ENCODE results near the gene RGL3. TPM values are rescaled to one million over a fixed set of nuclear protein-coding genes. Genes with fewer than 3 reads are reported as not detected.

Gene RGL3
- total RNA-seq, 1 donor from 2014 or later = 63.2 TPM

DNA sequence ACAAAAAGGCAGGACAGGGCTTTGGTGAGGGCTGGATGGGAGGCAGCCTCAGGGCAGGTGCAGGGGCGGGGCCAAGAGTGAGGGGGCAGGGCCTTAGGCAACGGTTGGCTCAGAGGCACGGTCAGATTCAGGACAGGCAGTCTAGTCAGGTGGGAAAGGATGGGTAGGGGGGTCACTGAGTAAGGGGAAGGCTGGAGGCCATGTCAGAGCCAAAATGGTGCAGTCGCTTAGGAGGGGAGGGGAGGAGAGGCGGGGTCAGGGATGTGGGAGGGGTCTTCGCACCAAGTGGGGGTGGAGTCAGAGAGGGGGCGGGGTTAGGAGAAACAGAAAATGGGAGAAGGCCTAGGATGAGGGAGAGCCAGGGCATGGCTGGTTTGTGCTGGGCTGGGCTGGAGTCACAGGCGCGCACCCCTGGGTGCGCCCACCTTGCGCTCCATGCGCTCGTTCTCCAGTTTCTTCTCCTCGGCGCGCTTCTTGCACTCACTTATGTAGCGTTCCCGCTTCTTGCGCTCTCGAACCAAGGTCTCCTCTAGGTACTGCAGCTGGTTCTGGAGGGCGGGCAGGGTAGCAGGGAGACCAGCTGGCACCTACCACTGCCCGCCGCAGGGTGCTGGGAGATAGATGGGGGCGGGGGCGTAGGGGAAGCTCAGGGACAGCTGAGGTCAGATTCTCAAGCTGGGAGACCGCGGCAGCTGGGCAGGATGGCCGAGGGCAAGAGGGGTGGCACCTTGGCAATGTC, 6.8 kb upstream of the RGL3 start:
- Histone ChIP-seq H3K27ac (no peak overlapping the region), H3K27me3 (no peaks in the 10 kb centered on the region), H3K36me3 (no peaks in the 10 kb centered on the region), H3K9me3 (no peaks in the 10 kb centered on the region), H3K4me1 (peaks cover 7 to 14% of the 10 kb centered on the region in 2 donors), H3K4me3 (no peak overlapping the region)
- TF ChIP-seq, protein P1, sequence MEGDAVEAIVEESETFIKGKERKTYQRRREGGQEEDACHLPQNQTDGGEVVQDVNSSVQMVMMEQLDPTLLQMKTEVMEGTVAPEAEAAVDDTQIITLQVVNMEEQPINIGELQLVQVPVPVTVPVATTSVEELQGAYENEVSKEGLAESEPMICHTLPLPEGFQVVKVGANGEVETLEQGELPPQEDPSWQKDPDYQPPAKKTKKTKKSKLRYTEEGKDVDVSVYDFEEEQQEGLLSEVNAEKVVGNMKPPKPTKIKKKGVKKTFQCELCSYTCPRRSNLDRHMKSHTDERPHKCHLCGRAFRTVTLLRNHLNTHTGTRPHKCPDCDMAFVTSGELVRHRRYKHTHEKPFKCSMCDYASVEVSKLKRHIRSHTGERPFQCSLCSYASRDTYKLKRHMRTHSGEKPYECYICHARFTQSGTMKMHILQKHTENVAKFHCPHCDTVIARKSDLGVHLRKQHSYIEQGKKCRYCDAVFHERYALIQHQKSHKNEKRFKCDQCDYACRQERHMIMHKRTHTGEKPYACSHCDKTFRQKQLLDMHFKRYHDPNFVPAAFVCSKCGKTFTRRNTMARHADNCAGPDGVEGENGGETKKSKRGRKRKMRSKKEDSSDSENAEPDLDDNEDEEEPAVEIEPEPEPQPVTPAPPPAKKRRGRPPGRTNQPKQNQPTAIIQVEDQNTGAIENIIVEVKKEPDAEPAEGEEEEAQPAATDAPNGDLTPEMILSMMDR (IDR thresholded peaks at IDR 0.05) = no peak
- intact Hi-C loops (cut with DNase I) = no loop called here
- no peak for DNase-seq (ENCODE audit: low spot score in 2 of 2)

GRCh38 chr19:11423791-11424181, 4.7 kb upstream of the RGL3 start:
- H3K9me3 ChIP-seq = no peaks in the 10 kb centered on the region
- H3K27ac ChIP-seq = no peak overlapping the region
- TF ChIP-seq, protein P1 (IDR thresholded peaks at IDR 0.05) = no peak
- H3K27me3 ChIP-seq = no peaks in the 10 kb centered on the region
- no peak overlapping the region for H3K4me3 ChIP-seq
- H3K4me1 ChIP-seq = peaks cover 14 to 30% of the 10 kb centered on the region in 2 donors
- intact Hi-C loops (cut with DNase I) = no loop called here
- DNase-seq (ENCODE audit: low spot score in 2 of 2) = no peak
- no peaks in the 10 kb centered on the region for H3K36me3 ChIP-seq

GRCh38 chr19:11423164-11423790, 4.2 kb upstream of the RGL3 start:
- TF ChIP-seq, protein P1 (IDR thresholded peaks at IDR 0.05) = no peak
- H3K27ac ChIP-seq = peak overlapping the region in 1 of 2 donors; percentile 37
- peaks cover 14 to 35% of the 10 kb centered on the region in 2 donors for H3K4me1 ChIP-seq
- no peaks in the 10 kb centered on the region for H3K36me3 ChIP-seq
- H3K27me3 ChIP-seq = no peaks in the 10 kb centered on the region
- H3K4me3 ChIP-seq = no peak overlapping the region
- no peaks in the 10 kb centered on the region for H3K9me3 ChIP-seq
- intact Hi-C loops (cut with DNase I) = no loop called here
- DNase-seq (ENCODE audit: low spot score in 2 of 2) = no peak

DNA sequence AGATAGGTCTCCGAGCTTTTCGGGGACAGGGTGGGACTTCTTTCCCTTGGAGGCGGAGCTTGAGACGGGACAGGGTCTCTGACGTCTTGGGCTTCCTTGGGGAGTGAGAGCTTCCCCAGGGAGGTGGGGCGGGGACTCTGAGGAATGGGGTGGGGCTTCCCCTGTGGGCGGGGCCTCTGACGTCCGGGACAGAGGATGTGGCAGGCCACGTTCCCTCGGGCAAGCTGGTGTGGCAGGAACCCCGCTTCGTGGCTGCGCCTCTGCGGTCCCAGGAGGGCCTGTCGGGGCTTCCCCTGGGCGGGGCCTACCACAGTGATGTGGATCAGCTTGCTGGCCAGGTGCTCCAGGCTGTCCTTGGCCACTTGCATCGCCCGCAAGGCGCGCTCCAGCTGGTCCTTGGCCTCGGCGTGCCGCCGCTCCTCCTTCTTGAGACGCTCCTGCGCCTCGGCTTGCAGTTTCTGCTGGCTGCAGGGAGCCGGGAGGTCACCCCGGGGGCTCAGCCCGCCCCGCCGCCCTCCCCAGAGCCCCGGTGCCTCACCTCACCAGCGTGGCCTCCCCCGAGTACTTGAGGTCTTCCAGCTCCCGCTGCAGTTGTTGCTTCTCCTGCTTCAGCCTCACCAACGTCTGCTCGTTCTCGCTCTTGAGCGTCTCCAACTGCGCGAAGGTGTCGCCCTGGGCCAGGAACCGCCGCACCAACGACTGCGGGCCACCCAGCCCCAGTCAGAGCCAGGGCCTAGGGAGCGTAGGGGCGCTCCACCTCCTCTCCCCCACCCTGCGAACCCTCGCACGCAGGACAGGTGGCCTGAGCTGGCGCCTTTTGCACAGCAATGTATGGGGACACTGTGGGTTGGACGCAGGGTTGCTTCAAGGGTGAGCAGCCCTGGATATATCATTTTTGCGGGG, 3.3 kb upstream of the RGL3 start:
- TF ChIP-seq, protein P1 (IDR thresholded peaks at IDR 0.05) = no peak
- H3K4me3 ChIP-seq = peak overlapping the region; percentile 42 to 65
- peaks cover 14 to 35% of the 10 kb centered on the region in 2 donors for H3K4me1 ChIP-seq
- no peaks in the 10 kb centered on the region for H3K36me3 ChIP-seq
- intact Hi-C loops (cut with DNase I) = loop anchor here (1.0 kb wide), 1 partner anchor 13 kb away; the partner anchor contains the start of genes ODAD3 and PRKCSH
- no peaks in the 10 kb centered on the region for H3K9me3 ChIP-seq
- peak; percentile 77 to 90 for DNase-seq (ENCODE audit: low spot score in 2 of 2)
- no peaks in the 10 kb centered on the region for H3K27me3 ChIP-seq
- H3K27ac ChIP-seq = peak overlapping the region; percentile 62 to 79

DNA sequence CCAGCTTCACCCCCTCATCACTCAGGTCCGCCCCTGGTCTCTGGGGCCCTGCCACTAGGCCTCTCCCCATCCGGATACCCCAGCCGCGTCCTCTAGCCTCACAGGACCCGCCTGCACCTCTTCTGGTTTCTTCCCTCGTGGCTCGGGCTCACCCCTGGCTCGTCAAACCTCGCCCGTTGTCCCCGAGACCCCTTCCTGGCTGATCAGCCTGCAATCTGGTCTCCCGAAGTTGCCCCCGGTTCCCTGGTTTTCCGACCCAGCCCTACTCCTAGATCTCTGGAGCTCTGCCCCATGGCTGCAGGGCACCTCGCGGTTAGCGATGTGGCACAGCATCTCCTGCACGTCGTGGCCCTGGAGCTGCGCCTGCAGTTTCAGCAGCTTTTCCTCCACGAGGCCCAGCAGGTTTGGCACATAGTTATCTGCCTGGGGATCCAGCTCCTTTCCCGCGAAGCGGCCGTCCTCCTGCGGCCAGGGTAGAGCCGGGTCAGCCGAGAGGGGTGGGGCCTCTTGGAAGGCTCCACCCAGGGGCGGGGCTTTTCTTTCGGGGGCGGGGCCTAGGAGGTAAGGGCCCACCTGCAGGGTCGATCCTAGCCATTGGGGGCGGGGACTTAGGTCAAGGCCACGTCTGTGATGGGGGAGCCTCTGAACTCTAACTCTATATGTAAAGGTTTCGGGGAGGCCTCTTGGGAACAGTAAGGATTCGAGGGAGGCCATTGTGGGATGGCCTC, 2.4 kb upstream of the RGL3 start:
- DNase-seq (ENCODE audit: low spot score in 2 of 2) = no peak
- H3K27ac ChIP-seq = peak overlapping the region; percentile 66 to 79

More for the DNA sequence above, 2.4 kb upstream of the RGL3 start:
- intact Hi-C loops (cut with DNase I) = loop anchor here (1.0 kb wide), 1 partner anchor 14 kb away; the partner anchor contains the start of genes ODAD3 and PRKCSH
- H3K27me3 ChIP-seq = no peaks in the 10 kb centered on the region
- no peaks in the 10 kb centered on the region for H3K36me3 ChIP-seq
- H3K4me3 ChIP-seq = peak overlapping the region; percentile 42 to 65
- H3K9me3 ChIP-seq = no peaks in the 10 kb centered on the region
- peaks cover 14 to 35% of the 10 kb centered on the region in 2 donors for H3K4me1 ChIP-seq
- TF ChIP-seq, protein P1 (IDR thresholded peaks at IDR 0.05) = no peak

All from ascending aorta (tissue), 2 donors.